Activated B cell treated with CpG ODN at 0.5 μM for 24 hours (primary cell): ENCODE measurements around the gene NEURL1B. TPM values are rescaled to one million over a fixed set of nuclear protein-coding genes. Genes with fewer than 3 reads are reported as not detected.

Source experiments
- ATAC-seq: fragments of 200-7000 bp; cut with Tn5 transposase; one replicate; pipeline ENCODE4 v1.10.0; 2021; ENCODE audit warnings: low read depth, mild to moderate bottlenecking, moderate library complexity
- CTCF ChIA-PET: fragments of 350-600 bp; sonication (Branson Sonifier 250); formaldehyde crosslinking; loops from one replicate; lab custom pipeline; 2021; ENCODE audit warnings: antibody characterized with exemption; lab: Charles Lee
- POLR2A ChIA-PET: fragments of 350-600 bp; sonication (Branson Sonifier 250); formaldehyde crosslinking; loops from one replicate; lab custom pipeline; 2021; ENCODE audit warnings: antibody characterized with exemption; lab: Charles Lee
- DNase-seq: peaks from one replicate; pipeline ENCODE4 v3.0.0; 2022
- H3K27ac Mint-ChIP-seq: one replicate; pipeline ENCODE4 v1.8.0; 2020; ENCODE audit warnings: mixed read lengths
- H3K27me3 Mint-ChIP-seq: one replicate; pipeline ENCODE4 v1.8.0; 2021; ENCODE audit warnings: mixed read lengths
- H3K36me3 Mint-ChIP-seq: one replicate; pipeline ENCODE4 v1.8.0; 2021; ENCODE audit warnings: low read depth, mixed read lengths
- H3K4me1 Mint-ChIP-seq: one replicate; pipeline ENCODE4 v1.8.0; 2021; ENCODE audit warnings: mixed read lengths
- H3K4me3 Mint-ChIP-seq: one replicate; pipeline ENCODE4 v1.8.0; 2020; ENCODE audit warnings: mild to moderate bottlenecking, mixed read lengths
- H3K9me3 Mint-ChIP-seq: one replicate; pipeline ENCODE4 v1.8.0; 2020; ENCODE audit warnings: mixed read lengths
- CTCF ChIP-seq: fragments of 200-600 bp; IDR thresholded peaks from one replicate; pipeline ENCODE4 v1.8.0; 2022; ENCODE audit warnings: antibody characterized with exemption, mild to moderate bottlenecking
- intact Hi-C: fragments of 100-400 bp; cut with micrococcal nuclease; formaldehyde crosslinking; loops from one replicate; pipeline ENCODE4 v1.15.1; 2024
- total RNA-seq: library from RNA; stranded (reverse); gene quantifications from 2 replicates; pipeline ENCODE4 v1.2.3, GENCODE V29; 2022

NEURL1B gene
- total RNA-seq, 1 donor from 2014 or later: 0.09 TPM

- H3K36me3 Mint-ChIP-seq: no peaks in the 10 kb centered on the region
- H3K9me3 Mint-ChIP-seq: no peaks in the 10 kb centered on the region
- intact Hi-C loops: no loop called here
- CTCF ChIA-PET: no interaction called here
- ATAC-seq (no peak), DNase-seq (no peak)
- H3K27me3 Mint-ChIP-seq: no peaks in the 10 kb centered on the region
- no peak overlapping the region for H3K4me3 Mint-ChIP-seq
- H3K4me1 Mint-ChIP-seq: peaks cover 6% of the 10 kb centered on the region
- H3K27ac Mint-ChIP-seq: no peak overlapping the region
- TF ChIP-seq CTCF: no peak
- POLR2A ChIA-PET: interaction anchor here (0.6 to 0.9 kb wide), 2 partner anchors 38 to 76 kb away, joined by 3 read pairs; no protein-coding TSS in a partner anchor
Observed at GRCh38 chr5:172731680-172732074, 90.6 kb downstream of the NEURL1B start.

- no peak for ATAC-seq
- intact Hi-C loops: no loop called here
- H3K27ac Mint-ChIP-seq: no peak overlapping the region
Observed at GRCh38 chr5:172732201-172732865, 91.3 kb downstream of the NEURL1B start.

GRCh38 chr5:172733131-172733973, 92.3 kb downstream of the NEURL1B start:
- H3K9me3 Mint-ChIP-seq: no peaks in the 10 kb centered on the region
- H3K4me3 Mint-ChIP-seq: no peak overlapping the region
- intact Hi-C loops: no loop called here
- ChIA-PET POLR2A (interaction anchor here (0.6 kb wide), 2 partner anchors 73 to 179 kb away, joined by 3 to 5 read pairs; no protein-coding TSS in a partner anchor), CTCF (interaction anchor here (1.3 kb wide), 1 partner anchor 199 kb away, joined by 4 read pairs; no protein-coding TSS in a partner anchor)
- H3K27me3 Mint-ChIP-seq: no peaks in the 10 kb centered on the region
- ATAC-seq: no peak
- H3K36me3 Mint-ChIP-seq: no peaks in the 10 kb centered on the region
- TF ChIP-seq CTCF: no peak
- no peak overlapping the region for H3K27ac Mint-ChIP-seq
- DNase-seq: no peak
- peaks cover 6% of the 10 kb centered on the region for H3K4me1 Mint-ChIP-seq

More at GRCh38 chr5:172732201-172732865, 91.3 kb downstream of the NEURL1B start:
- Mint-ChIP-seq H3K36me3 (no peaks in the 10 kb centered on the region), H3K4me1 (peaks cover 6% of the 10 kb centered on the region), H3K27me3 (no peaks in the 10 kb centered on the region), H3K9me3 (no peaks in the 10 kb centered on the region), H3K4me3 (no peak overlapping the region)
- no peak for DNase-seq
- POLR2A ChIA-PET: interaction anchor here (0.6 to 0.9 kb wide), 2 partner anchors 37 to 75 kb away, joined by 3 read pairs; no protein-coding TSS in a partner anchor
- CTCF ChIA-PET: no interaction called here
- no peak for TF ChIP-seq CTCF

- ATAC-seq (no peak), DNase-seq (no peak)
- POLR2A ChIA-PET: interaction anchor here (0.6 kb wide), 2 partner anchors 73 to 178 kb away, joined by 3 to 5 read pairs; no protein-coding TSS in a partner anchor
- Mint-ChIP-seq H3K9me3 (no peaks in the 10 kb centered on the region), H3K27me3 (no peaks in the 10 kb centered on the region), H3K36me3 (no peaks in the 10 kb centered on the region), H3K4me3 (no peak overlapping the region), H3K27ac (no peak overlapping the region), H3K4me1 (peaks cover 6% of the 10 kb centered on the region)
- no peak for TF ChIP-seq CTCF
- intact Hi-C loops: no loop called here
- CTCF ChIA-PET: interaction anchor here (1.3 kb wide), 1 partner anchor 199 kb away, joined by 4 read pairs; no protein-coding TSS in a partner anchor
Observed at GRCh38 chr5:172733974-172734346, 92.9 kb downstream of the NEURL1B start.
